ENCODE data around the gene LRRC4C.

LRRC4C gene

DNA sequence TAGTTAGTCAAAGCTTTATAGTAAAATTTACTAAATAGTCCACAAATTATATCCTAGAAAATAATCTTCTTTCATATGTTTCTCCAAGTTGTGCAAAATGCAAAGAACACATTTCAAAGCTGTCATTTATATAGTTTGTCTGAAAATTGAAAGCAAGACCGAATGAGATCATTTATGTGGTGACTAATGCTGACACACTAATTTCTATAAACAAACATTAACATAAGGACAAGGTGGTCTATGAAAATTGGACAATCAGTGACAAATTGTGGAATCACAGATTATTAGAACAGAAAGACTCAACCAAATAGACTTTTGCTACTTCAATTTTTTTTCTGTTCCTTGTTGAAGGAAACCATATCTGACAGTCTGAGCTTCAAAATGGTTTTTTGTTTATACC, 1056.1 kb downstream of the LRRC4C start:
- in situ Hi-C loops (cut with HindIII; ENCODE audit: low sequenced_read_pairs): no loop called here

DNA sequence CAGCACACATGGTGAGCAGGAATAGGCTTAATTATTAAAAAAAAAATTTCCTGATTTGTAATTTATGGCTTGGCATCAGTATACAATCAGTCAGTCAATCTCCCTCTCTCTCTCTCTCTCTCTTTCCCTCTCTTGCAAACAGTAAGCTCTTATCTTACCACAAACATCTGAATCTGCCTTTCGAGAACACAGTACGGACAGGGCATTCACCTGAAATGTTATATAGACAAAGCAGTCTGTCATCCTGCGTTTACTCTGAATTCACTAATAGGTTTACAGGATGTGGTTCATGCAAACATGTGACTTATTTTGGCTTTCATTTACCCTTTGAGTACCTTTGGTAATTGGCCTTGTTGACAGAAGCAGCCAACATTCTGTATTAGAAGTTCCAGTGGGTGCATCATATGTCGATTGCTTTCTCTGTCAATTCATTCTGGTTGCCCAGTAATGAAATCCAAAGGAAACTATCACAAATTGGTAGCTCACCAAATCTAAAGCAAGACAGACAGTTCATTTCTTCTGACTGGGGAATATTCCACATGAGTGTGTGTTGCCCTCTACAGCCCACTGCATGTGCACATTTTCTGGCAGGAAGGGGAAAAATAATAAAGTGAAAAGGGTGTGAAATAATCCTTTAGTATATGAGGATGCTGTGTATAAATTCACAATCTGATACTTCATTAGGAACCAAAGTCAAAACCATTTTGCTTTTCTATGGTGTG, 1058.2 kb downstream of the LRRC4C start:
- in situ Hi-C loops (cut with HindIII; ENCODE audit: low sequenced_read_pairs): no loop called here

DNA sequence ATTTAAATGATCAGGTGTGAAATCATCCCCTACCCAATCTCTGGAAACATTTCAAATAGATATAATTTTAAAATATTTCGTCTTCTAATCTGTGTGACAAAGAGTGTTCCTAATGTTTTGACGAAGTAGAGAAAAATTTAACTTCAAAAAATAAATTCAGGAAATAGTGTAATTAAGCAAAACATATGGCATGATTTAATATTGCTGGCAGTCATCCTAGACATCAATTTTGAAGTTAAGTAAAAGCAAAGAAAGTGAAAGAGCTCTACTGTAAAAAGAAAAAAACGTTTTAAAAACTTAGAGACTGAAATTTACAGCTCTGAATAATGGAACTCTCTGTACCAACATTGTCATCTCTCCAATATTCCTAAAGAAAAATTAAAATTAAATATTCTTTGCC, 1062.3 kb downstream of the LRRC4C start:
- in situ Hi-C loops (cut with HindIII; ENCODE audit: low sequenced_read_pairs): no loop called here

DNA sequence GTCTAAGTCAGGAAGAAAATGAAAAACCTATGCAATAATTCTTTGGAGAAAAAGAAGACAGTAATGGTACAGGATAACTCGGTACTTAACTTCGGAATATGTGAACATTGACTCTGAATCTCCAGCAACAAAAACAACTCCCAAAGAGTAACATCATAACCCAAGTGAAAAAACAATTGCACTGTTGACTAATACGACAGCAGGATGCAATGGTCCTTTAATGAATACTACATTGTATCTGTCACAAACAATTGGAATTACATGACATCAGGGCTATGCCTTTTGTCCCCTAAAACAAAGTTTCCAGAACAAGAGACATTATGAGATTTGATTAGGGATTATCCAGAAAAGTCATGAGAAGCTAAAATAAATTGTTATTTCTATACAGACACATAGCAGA, 1065.9 kb downstream of the LRRC4C start:
- in situ Hi-C loops (cut with HindIII; ENCODE audit: low sequenced_read_pairs): no loop called here

DNA sequence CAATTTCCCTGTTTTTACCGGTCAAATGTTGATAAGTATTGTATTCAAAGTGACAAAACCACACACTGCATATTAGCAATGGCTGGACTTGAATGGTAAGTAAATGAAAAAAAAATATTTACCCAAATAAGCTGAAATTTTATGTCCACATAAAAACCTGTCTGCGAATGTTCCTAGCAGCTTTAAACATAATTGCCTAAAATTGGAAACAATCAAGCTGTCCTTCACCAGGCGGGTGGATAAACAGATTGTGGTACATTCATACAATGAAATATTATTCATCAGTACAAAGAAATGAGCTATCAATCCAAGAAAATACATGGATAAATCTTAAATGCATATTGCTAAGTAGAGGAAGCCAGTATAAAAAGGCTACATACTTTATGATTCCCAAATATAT, 1067.8 kb downstream of the LRRC4C start:
- in situ Hi-C loops (cut with HindIII; ENCODE audit: low sequenced_read_pairs): no loop called here

DNA sequence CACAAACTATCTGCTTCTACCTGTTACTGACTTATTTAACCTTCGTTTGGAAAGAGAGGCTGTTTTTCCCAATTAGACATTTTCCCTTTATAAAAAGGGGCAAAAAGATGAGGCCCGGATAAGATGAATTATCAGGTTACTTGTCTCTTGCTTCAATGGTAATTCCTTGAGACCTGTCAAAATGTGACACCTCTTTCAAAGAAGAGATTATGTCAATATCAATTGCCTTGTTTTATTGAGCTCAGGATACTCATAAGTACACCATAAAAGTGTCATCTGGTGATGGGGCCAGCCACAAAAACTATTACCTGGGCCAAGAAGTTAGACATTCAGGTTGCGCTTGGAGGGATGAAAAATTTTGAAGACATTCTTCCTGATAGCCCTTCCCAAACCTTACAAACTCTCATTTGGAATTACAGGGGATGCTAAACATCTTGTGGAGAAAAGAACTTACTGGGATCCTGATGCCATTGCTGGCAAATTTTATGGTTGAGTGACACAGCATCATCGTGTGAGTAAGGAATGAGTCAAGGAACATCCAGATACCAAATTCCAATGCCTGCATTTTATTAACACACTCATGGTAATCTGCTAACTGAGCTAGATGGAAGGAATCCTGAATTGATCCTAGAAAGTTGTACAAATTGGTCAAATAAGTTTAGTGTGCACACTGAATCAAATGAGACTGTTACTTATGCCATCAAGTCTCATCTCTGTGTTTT, 1071.2 kb downstream of the LRRC4C start:
- in situ Hi-C loops (cut with HindIII; ENCODE audit: low sequenced_read_pairs): no loop called here

DNA sequence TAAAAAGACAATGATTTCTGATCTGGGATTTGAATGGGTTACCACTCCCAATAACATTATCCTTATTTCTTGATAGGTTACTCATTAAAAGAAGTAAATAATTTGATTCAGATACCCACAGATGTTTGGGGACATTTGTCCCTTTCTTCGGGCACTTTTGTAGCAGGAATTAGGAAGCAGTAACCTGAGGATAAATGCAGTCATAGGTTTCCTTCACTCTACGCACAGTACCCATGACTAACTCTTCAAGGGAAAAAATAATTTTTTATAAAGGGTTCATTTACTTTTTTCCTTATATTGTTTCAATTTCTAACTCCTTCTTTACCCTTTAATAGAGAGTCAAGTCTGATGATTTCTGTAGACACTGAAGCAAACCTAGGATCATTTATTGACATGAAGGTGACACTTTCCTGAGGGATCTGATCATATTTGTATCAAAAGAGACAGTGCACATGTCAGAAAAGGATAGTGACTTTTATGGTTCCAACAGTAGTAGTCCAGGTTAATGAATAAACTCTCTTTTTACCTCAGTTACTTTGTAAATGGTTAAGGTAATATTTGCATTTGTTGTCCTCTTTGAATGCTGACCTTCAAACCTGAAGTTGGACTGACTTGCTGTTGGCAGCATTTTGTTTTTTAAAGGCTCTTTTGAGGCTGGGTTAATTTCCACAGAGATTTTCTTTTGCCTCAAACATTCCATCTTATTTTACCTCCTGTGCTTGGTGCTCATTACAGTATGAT, 1072.0 kb downstream of the LRRC4C start:
- in situ Hi-C loops (cut with HindIII; ENCODE audit: low sequenced_read_pairs): no loop called here

DNA sequence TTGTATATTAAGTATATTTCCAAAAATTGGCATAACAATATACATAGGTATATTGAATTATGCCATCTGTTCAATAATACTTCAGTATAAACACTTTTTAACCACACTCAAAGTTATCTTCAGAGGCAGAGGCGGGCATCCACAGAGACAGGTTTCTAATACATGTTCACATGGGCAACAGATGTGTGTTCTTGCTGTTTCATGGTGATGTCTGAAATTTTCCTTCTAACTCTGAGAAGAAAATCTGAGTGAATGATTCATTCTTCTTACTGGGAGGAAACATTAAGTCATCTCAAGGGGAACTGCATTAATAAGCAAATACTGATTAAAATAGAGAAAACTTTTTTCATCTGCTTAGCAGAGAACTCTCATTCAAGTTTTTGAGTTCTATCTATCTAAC, 1074.5 kb downstream of the LRRC4C start:
- in situ Hi-C loops (cut with HindIII; ENCODE audit: low sequenced_read_pairs): no loop called here

DNA sequence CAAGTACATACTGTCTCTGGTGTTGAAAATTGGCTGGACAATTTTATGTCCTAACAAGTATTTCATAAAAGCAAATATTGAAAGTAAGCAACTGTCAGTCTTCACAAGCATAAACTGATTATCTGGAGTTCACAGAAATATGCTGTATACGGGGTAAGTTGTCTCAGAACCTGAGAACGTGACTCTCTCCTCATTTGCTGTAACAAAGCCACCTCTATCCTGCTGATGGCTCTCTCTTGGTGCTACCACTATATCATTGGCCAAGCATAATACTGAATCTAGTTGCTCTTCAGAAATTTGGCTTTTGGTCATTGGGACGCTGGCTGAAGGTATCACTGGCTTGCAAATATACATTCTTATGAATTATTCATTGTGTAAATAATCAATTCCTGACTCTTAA, 1078.0 kb downstream of the LRRC4C start:
- in situ Hi-C loops (cut with HindIII; ENCODE audit: low sequenced_read_pairs): no loop called here

DNA sequence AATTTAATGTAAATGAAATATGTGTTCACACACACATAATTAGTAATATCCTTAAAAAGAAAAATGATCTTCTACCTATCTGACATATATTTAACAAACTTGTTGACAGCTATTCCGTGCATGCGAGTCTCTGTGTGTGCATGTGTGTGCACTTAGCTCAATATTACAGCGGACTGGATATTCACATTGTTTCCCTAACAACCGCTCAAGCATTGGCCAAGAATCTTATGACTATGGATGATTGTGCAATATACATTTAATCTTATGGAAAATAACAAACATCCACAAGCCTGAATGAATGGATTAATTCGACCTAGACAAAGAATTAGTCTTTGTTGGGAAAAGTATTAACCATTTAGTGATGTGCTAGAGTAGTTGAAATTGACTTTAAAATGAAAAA, 1078.6 kb downstream of the LRRC4C start:
- in situ Hi-C loops (cut with HindIII; ENCODE audit: low sequenced_read_pairs): no loop called here

DNA sequence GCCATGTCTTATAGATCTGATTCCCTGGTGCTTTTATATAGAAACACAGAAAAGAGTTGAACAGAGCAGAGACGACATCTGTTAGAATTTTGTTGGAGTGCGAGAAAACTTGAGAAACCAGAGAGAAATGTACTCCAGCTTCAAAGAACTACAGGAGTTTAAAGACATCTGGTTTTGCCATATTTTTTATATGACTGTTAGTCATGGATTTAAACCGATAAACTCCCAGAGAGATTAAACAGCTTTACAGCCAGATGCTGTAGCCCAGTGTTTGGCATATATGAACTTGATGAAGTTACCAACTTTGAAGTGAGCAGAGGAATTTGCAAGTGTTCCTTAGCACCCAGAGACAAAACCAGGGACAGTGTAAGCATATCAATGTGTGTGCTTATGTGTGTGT, 1083.1 kb downstream of the LRRC4C start:
- in situ Hi-C loops (cut with HindIII; ENCODE audit: low sequenced_read_pairs): no loop called here

DNA sequence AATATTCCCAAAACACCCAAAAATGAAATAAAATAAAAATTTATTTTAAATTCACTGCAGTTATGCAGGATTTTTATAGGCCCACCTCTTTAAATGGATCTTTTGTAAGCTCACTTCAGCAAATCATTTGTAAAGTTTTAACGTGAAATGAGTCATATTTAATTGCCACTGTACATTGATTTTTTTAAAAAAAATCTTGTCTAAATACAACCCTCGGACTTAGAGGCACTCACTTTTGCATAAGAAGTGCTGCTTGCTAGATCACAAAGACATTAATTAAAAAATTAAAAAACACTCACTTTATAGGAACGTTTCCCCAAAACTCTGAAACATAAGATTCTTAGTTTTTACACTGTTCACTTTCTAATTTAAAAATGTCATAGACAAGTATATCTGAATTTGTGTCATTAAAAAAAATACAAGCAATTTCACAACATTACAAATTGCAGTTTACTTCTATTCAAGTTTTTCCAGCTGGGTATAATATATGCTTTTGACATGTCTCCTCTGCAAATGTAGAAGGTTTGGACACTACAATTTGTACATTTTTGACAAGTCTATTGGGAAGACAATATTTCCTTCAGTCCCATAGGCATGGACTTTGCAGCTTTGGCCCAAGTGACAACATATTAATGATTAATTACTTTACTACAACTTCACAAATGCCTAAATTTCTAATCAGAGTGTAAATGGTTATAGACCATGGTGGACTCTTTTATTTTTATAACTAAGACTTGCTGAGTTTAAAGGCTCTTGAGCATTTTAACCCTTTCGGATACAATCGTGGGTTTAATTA, 1088.4 kb downstream of the LRRC4C start:
- in situ Hi-C loops (cut with HindIII; ENCODE audit: low sequenced_read_pairs): no loop called here

DNA sequence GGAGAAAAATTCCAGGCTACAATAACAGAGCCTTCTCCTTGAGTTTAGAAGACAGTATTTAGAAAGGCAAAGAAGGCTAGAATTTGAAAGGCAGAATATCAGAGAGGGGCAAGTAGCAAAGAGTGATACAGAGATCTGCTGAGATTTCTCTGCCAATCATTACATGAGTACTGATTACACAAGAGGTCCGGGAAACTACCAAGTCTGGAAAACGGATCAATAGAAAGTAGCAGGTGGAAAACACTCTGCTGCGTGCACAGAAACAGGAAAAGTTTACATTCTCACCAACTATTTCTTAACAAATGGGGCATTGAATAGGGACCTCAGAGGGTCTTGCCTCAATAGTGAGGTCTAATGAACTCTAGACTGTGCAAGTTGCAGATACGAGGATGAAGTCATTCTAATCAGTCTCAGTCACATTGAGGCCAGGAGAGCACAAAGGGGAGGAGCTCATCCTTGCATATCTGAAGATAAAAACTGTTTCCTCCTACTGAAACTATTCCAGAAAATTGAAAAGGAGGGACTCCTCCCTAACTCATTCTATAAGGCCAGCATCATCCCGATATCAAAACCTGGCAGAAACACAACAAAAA, 1099.2 kb downstream of the LRRC4C start:
- in situ Hi-C loops (cut with HindIII; ENCODE audit: low sequenced_read_pairs): no loop called here

DNA sequence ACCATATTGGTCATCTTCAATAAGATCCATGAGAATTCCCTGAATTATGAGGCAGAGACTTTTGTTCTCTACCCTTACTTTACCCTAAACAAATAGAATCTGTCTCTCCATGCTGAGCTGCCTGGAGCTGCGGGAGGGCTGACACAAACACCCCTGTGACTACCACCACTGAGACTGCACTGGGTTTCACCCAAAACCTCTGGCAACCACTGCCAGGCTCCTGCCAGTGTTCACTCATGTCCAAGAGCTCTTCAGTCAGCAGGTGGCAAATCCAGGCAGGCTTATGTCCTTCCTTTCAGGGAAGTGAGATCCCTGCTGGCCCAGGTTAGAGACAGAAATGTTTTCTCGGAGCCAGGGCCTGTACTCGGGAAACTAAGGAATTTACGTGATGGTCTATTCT, 1105.3 kb downstream of the LRRC4C start:
- in situ Hi-C loops (cut with HindIII; ENCODE audit: low sequenced_read_pairs): no loop called here

DNA sequence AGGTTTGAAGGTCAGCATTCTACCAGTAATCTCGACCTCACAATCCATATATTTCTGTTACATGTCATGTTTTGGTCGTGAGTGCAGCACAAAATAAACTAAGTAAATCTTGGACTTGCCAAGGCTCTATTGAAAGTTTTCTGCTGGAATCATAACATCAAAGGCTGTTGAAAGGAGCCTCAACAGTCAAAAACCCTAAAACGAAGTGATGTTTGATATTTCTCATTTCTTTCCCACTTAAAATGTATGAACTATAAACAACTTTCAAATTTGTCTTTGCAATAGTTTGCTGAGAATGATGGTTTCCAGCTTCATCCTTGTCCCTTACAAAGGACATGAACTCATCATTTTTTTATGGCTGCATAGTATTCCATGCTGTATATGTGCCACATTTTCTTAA, 1118.5 kb downstream of the LRRC4C start:
- in situ Hi-C loops (cut with HindIII; ENCODE audit: low sequenced_read_pairs): no loop called here

DNA sequence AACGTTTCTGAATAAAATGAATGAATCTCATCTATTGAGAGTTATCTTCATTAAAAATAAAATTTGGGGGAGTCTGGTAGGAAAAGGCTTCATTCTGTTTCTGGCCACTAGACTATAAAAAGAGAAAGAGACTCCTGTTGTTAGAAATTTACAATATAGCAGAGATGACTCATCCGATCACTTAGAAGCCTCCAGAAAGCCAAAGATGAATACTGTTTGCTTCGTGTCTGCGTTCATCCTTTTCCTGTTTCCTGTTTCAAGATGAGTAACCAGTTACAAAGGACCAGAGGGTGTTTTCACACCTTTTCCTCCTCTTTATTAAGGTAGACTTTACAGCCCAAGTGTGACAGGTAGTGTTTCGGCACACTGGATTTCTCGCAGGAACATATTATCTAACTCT, 1120.7 kb downstream of the LRRC4C start:
- in situ Hi-C loops (cut with HindIII; ENCODE audit: low sequenced_read_pairs): no loop called here

DNA sequence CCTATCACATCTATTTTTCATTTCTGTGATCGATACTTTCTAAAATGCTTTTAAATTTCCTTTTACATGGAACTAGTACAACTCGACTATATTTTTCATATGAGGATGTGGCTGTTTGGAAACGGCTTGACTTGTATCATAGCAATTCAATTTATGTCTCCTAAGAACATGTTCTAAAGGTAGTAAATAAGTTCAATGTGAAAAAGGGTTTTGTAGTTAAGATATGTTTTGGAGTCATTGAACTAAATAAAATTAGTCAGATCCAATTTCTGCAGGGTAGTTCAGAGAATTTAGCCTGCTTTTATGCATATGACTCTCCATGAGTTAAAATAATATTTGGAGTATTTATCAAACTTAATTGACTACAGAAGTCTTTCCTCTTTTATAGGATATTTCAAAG, 1121.4 kb downstream of the LRRC4C start:
- in situ Hi-C loops (cut with HindIII; ENCODE audit: low sequenced_read_pairs): no loop called here

DNA sequence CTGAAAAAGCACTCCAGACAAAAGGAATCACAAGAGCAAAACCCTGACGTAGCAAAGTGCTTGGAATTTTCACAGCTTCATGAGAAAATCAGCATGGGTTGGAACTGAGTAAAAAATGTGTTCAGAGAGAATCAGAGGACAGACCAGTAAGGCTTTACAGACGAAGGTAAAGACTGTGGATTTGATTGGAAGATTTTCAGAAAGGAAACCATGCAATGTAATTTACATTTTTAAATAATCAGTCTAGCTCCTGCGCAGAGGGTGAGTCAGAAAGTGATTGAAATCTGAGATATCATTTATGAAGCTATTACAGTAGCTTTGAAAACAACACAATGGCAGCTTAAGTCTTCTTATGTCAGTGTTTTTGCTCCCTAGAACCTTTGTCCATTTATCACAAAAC, 1122.3 kb downstream of the LRRC4C start:
- in situ Hi-C loops (cut with HindIII; ENCODE audit: low sequenced_read_pairs): no loop called here

DNA sequence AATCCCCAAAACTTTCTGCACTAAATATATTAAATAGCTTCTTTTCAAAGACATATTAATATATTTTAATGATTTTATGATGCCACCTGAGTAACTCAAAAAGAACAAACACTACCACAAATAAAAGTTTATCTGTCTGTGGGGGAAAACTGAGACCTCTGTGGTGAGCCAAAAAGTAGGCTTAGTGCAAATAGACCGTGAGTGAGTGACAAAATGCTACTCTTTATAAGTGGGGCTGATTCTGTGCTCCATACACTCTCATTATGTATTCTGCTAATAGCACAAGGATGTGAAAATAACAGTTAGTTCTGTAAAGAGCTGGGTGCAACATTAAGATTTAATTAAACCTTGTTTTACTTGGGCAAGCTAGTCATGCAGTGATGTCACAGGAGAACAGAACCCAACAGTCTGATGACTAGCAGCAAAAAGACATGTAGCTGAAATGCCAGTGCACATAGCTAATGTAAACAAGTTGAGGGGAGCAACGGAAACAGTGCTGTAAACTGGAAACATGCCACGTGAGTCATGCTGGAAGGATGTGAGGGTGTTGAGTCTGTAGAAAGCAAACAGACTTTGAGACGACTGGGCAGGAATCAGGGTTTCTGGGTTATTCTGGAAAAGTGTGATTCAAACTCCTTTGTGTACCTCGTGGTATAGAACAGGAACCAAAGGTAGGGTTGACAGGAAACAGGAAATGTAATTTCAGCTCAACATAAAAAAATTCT, 1130.4 kb downstream of the LRRC4C start:
- in situ Hi-C loops (cut with HindIII; ENCODE audit: low sequenced_read_pairs): no loop called here

DNA sequence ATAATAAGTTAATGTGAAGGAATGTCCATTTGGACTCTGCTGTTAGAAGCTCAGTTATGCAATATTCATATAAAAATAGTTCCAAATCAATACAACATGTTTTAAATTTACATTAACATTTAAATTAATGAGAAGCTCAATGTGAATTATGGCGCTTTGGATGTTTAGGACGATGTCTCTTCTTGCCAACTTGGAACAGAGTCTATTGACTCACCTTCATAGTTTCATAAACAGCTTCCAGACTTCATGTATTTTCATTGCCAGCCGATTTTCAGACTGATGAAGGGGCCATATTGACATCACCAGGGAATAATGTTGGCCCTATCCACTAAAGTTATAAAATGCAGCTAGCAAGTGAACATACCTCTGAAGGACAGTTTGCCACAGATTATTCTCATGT, 1136.2 kb downstream of the LRRC4C start:
- in situ Hi-C loops (cut with HindIII; ENCODE audit: low sequenced_read_pairs): no loop called here
